RPMI8226 (cell line): ENCODE results near the gene EGFL8.

ENCODE experiments used
- DNase-seq: peaks from one replicate; pipeline ENCODE4 v3.0.0-alpha.2; 2015

Gene EGFL8

DNA sequence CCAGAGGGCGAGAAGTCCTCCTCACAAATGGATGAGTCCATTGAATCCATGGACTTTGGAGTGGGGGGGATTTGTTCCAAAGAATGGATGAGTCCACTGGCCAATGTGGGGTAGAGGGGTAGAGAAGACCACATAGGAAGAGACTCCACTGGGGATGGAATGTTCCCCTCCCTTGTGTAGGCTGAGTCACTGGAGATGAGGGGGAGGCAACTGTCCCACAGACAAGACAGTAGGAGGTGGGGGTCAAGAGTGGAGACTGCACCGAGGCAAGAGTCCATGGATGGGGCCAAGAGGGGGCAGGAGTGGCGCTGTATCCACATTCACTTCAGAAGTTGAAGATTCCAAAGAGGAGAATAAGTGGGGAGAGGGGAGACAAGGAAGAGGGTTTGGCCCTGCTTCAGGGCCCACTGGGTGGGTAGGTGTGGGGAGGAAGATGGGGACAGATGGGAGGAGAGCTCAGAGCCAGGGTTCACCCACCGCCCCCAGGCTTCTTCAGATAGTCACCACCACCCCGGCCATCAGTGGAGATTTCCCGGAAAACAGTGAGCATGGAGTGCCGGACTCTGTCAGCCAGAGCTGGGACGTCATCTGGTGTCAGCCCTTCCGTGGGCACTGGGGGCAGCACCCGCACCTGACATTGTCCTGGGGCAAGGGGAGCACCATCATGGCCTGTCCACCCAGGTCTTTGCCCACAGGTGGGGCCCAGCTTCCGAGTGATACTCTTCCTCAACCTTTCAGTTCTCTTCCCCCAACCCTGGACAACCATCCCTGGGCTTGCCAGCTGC, 4.6 kb downstream of the EGFL8 start:
- no peak for DNase-seq

GRCh38 chr6:32170294-32170693, 5.9 kb downstream of the EGFL8 start:
- DNase-seq, result no peak

DNA sequence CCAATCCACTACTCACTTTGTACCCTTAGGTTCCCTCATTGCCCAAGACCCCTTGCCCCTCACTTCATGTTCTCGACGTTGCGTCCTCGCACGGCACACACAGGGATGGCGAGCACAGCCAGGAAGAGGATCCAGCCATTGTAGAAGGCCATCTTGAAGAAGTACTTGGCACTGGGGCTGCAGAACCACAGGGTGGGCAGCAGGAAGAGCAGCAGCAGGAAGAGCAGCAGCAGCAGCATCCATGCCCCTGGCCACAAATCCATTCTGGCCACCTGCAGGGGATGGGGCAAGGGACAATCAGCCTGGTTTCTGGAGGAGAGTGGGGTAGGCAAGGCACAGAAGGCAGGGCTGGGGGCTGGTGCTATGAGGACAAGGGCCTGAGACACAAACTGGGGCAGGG, 6.8 kb downstream of the EGFL8 start:
- no peak for DNase-seq

GRCh38 chr6:32173051-32173727, 8.8 kb downstream of the EGFL8 start:
- no peak for DNase-seq

GRCh38 chr6:32174416-32174815, 10.0 kb downstream of the EGFL8 start:
- DNase-seq, result no peak

DNA sequence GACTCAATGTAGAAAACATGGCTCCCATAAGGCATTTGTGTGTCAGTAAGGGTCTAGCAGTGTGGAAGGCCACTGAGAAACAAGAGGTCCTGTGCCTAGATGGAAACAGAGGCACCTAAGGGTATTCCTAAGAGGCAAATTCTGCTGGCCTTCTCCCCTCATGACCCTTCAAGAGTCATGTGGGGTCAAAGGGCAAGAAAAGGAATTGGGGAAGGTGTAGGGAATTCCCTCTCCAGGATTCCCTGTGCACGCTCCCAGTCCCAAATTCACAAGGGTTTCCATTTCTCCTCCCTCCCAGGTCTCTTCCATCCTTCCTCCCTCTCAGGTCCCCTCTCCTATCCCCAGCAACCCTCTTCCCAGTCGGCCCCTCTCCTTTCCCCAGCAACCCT, 10.9 kb downstream of the EGFL8 start:
- DNase-seq, result no peak

- peak; percentile 98 for DNase-seq
These were observed 11.5 kb downstream of the EGFL8 start, which contains the start of gene AGPAT1 for GRCh38 chr6:32175711-32176475. Gene AGPAT1 (minus strand): TSS chr6:32176084. CDS start chr6:32171496, 4,588 bp downstream.

GRCh38 chr6:32176476-32177182, 12.2 kb downstream of the EGFL8 start:
- no peak for DNase-seq

DNA sequence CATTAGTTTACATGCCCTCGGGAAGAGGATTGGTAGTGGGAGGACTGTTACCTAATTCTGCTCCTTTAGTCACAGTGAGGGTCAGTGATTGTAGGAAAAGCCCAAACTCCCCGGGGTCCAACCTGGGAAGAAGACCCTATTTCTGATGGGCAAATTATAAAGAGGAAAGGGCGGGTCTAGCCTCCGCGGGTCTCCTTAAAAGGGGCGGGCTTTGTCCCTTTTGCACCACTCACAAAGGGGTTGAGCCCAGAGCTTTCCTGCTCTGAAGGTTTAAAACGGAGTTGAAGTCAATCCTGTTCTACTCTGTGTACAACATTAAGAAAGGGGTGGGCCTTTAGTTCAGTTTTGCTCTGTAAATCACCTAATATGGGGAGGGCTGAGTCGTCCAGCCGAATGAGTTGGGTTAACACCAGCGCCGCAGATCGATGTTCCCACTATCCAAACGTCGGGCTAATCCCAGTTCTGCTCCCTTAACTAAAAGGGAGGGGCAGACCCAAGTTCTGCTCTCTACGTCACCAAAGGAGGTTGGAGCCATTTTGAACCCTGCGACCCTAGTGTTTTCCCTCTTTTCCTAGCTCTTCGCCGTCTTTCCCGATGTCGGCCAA, 12.9 kb downstream of the EGFL8 start:
- peak; percentile 63 for DNase-seq

DNA sequence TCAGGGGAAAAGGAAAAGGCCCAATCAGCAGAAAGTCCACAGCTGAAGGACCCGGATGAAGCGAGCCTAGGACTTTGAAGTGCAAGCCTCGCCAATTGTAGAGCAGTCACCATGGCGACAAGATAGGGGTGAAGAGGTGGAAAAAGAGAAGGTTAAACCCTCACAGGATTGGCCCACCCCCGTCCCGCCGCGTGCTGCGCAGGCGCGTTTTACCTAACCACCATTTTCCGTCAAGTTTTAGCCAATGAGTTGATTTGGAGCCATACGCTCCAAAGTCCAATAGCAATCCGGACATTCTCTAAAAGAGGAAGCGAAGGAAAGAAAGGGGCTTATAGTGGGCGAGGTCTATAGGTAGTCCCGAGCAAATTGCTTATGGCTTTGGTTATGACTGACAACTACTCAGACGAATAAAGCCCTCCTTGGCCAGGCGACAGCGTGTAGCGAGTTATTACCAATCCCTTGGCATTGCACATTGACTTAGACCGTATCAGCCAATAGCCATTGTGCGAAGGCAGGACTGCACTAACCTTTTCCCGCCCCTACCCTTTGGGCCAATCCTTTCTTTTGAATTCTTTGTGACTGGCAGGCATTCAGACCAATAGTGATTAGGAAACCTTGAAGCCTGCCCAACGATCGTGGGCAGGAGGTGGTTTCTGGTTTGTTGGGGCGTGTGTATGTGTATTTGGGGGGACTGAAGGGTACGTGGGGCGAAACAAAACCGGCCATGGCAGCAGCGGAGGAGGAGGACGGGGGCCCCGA, 13.6 kb downstream of the EGFL8 start, which contains the start of gene RNF5:
TSS of gene RNF5 (plus strand) at position 618 of the 759 bp plus-strand sequence. CDS start at position 725, 107 bp downstream.
- peak; percentile 99 for DNase-seq

GRCh38 chr6:32178547-32179440, 14.4 kb downstream of the EGFL8 start:
- DNase-seq, result no peak

DNA sequence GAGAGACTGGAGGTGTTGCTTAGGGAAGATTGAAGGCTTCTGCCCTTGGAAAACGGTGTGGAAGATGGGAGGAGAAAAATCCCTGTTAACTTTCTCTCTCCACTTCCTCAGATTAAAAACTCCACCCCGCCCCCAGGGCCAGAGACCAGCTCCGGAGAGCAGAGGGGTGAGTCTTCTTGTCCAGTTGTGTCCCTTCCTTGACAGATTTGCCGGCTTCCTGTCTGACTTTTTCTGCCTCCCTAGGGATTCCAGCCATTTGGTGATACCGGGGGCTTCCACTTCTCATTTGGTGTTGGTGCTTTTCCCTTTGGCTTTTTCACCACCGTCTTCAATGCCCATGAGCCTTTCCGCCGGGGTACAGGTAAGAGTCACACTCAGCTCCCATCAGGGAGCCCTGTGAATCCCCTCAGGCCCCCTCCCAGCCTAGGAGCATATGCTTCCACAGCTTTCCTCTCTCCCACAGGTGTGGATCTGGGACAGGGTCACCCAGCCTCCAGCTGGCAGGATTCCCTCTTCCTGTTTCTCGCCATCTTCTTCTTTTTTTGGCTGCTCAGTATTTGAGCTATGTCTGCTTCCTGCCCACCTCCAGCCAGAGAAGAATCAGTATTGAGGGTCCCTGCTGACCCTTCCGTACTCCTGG, 15.5 kb downstream of the EGFL8 start:
- no peak for DNase-seq

DNA sequence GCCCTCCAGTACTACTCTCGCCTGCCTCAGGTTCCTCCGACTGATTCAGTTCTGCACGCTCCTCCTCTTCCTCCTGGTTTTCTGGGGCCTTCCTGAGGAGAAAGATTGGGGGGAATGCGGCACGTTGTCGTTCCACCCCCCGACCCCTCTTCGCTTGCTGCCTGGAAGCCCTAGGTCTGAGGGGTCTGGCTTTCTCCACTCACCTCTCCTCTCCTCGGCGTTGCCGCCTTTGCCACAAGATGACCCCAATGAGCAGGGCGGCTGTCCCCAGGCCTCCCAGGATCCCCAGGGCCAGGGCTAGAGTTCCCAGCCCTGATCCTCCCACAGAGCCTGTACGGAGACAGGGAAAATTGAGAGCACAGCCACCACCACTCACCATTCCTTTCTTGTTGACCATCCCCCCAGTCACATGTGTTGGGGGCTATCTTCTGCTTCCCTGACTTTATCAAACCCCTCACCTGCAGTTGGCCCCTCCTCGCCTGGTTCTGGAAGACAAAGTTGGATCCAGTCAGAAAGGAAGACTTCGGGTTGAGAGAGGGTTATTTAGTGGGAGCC, 16.8 kb downstream of the EGFL8 start:
- DNase-seq, result no peak

DNA sequence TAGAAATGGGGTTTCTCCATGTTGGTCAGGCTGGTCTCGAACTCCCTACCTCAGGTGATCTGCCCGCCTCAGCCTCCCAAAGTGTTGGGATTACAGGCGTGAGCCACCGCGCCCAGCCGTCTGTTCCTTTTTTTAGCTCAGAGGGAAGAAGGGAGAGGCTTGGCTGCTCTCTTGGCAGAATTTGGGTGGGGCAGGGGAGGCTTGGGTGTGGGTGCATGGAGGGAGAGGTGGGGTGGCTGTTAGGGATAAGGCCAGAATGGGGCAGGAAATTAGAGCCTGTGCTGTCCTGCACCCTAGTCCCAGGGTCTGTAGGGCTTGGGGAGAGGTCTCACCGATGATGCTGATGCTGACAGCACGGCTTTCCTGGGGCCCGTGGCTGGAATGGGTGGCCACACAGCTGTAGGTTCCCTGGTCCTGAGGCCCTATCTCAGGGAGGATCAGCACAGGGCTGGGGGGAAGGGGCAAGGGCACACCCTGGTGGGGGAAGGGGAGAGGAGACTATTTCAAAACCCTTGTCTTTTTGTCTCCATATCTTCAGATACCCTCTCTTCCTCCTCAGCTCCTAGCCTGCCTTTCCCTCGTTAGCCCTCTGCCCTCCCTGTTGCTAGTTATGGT, 17.6 kb downstream of the EGFL8 start:
- no peak for DNase-seq

GRCh38 chr6:32182555-32182981, 18.2 kb downstream of the EGFL8 start:
- DNase-seq, result no peak

GRCh38 chr6:32183030-32183429, 18.6 kb downstream of the EGFL8 start:
- DNase-seq, result no peak

DNA sequence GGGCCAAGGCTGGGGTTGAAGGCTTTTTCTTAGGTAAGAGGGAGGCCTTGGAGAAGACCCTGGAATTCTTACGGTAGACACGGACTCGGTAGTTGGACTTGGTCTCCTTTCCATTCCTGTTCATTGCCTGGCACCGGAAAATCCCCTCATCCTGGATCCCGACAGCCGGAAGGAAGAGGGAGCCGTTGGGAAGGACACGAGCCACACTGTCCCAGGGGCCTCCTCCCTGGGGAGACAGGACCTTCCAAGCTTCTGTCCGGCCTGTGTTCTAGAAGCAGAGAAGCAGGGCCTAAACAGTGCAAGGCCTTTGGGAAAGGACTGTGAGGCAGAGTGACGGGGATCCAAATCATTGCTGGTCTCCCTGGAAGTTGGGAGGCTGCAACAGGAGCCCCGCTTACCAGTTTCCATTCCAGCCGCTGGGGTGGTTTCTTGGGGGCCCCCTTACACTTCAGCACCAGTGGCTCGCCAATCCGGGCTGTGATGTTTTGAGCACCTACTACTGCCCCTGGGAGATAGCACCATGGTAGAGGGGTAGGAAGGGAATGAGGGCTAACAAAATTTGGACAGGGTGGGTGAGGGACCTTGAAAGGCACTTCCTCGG, 19.2 kb downstream of the EGFL8 start:
- DNase-seq, result no peak

DNA sequence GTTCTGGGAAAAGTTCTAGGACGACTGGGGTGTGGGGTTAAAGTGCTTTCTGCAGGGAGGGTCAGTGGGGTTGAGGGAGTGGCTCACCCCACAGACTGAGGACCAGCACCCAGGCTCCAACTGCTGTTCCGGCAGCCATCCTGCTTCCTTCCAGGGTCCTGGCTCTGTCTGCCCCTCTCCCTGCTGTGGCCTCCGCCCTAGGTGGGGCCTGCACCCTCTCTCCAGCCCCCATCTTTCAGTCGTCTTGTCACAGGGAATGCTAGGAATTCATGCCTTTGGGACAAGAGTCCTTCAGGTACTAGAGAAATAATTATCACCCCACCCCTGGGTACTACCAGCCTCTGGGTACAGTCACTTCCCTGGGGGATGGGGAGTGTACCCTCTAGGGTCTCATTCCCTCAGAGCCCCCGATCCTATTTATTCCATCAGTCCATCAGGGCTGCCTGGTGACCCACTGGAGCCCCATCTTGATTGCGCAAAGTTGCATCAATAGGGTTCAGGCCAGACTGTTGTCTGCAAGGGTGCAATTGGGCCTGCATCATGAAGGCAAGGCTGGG, 19.8 kb downstream of the EGFL8 start, which contains the start of gene AGER:
TSS of gene AGER (minus strand) at position 170 of the 557 bp plus-strand sequence. CDS start at position 139, 31 bp downstream.
- no peak for DNase-seq
